Breast epithelium (tissue), 4 donors: ENCODE measurements around the gene MSRB1. TPM values are rescaled to one million over a fixed set of nuclear protein-coding genes. Genes with fewer than 3 reads are reported as not detected.
A peak's percentile ranks its signal among the peaks of the same experiment; 100 is the strongest.

Experiments used
- DNase-seq, 2 donors: peaks; one replicate each; pipeline ENCODE4 v3.0.0-alpha.2; 2019; ENCODE audit warnings: low spot score in 2 of 2
- H3K27ac ChIP-seq, 2 donors: fragments of 200-600 bp; sonication (generic) in 1 of 2; one replicate each; pipeline ENCODE4 v1.5.1; 2016 to 2019; ENCODE audit warnings: mild to moderate bottlenecking in 1 of 2
- H3K27me3 ChIP-seq, 2 donors: fragments of 200-600 bp; sonication (generic) in 1 of 2; one replicate each; pipeline versions ENCODE4 v1.5.1 to v1.6.0; 2017 to 2019; ENCODE audit warnings: control low read depth in 1 of 2, mild to moderate bottlenecking in 1 of 2
- H3K36me3 ChIP-seq: fragments of 200-600 bp; one replicate; pipeline ENCODE4 v1.5.1; 2019
- H3K4me1 ChIP-seq, 2 donors: fragments of 200-600 bp; sonication (generic); one replicate each; pipeline ENCODE4 v1.5.1; 2016 to 2019; ENCODE audit warnings: control low read depth in 1 of 2
- H3K4me3 ChIP-seq, 3 donors: fragments of 200-600 bp; sonication (generic); 1 replicate in 2 of 3; 2 replicates in 1 of 3; pipeline ENCODE4 v1.5.1; 2016 to 2019; ENCODE audit warnings: mild to moderate bottlenecking in 3 of 3, moderate library complexity in 2 of 3
- H3K9me3 ChIP-seq, 2 donors: fragments of 200-600 bp; sonication (generic) in 1 of 2; one replicate each; pipeline ENCODE4 v1.5.1; 2016 to 2019; ENCODE audit warnings: control low read depth in 1 of 2
- POLR2A ChIP-seq: fragments of 450-650 bp; IDR thresholded peaks from one replicate; pipeline ENCODE4 v1.6.1; 2016; ENCODE audit warnings: antibody characterized with exemption, mild to moderate bottlenecking, moderate library complexity
- POLR2AphosphoS5 ChIP-seq, 3 donors: sonication (generic); formaldehyde crosslinking; IDR thresholded peaks; one replicate each; pipeline ENCODE4 v1.6.1; 2017; ENCODE audit warnings: antibody characterized with exemption in 3 of 3
- intact Hi-C: fragments of 100-400 bp; cut with DNase I; formaldehyde crosslinking; loops from one replicate; pipeline ENCODE4 v1.15.1; 2023; ENCODE audit warnings: low total_unique reads
- total RNA-seq, 3 donors: library from RNA; depleted of rRNA; stranded (reverse); fragments of >200 nt; gene quantifications; one replicate each; pipeline ENCODE4 v1.1.0, GENCODE V29; 2016
- TF ChIP-seq, protein P1 (sequence below), 3 donors: fragments of 450-650 bp; IDR thresholded peaks; one replicate each; pipeline ENCODE4 v1.5.1; 2016 to 2017; ENCODE audit warnings: antibody characterized with exemption in 3 of 3, mild to moderate bottlenecking in 3 of 3, moderate library complexity in 3 of 3

MSRB1 gene
- total RNA-seq, 3 donors from 2014 or later = 12.1 to 17.4 (median 17.0) TPM

DNA sequence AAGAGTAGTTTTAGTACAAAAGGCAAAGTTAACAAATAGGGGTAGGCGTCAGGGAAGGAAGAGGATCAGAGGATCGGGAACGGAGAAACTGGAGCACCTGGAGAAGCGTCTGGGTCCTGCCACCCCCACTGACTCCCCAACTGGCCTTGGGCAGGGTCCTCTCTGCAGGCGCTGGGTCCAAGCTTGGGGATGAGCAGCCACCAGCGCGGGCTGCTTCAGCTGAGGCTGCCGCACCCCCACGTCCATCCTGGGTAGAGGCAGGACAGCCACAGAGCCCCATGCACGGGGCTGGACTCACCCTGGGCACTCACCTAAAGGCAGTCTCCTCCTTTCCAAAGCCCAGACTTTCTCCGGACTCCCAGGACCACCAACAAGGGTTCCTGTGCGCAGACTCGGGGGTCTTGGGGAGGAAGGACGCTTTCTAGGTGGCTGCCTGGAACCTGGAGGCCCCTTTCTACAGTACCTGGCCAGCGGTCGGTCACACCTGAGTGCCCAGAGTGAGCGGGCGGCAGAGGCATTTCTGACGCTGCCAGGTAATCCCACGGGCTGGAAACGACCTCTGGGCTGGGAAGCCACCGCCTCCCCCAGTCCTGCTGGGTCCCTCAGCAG is 25.8 kb downstream of the MSRB1 start:
- H3K27ac ChIP-seq = no peak overlapping the region
- no peak for DNase-seq
- H3K4me3 ChIP-seq = peak overlapping the region in 2 of 3 donors; percentile 15 to 51
- peaks cover 0 to 71% of the 10 kb centered on the region in 2 donors for H3K27me3 ChIP-seq
- H3K9me3 ChIP-seq = no peaks in the 10 kb centered on the region
- no peaks in the 10 kb centered on the region for H3K36me3 ChIP-seq
- H3K4me1 ChIP-seq = no peaks in the 10 kb centered on the region
- TF ChIP-seq POLR2AphosphoS5 (IDR thresholded peaks at IDR 0.05) (no peak), POLR2A (no peak)
- TF ChIP-seq, protein P1, sequence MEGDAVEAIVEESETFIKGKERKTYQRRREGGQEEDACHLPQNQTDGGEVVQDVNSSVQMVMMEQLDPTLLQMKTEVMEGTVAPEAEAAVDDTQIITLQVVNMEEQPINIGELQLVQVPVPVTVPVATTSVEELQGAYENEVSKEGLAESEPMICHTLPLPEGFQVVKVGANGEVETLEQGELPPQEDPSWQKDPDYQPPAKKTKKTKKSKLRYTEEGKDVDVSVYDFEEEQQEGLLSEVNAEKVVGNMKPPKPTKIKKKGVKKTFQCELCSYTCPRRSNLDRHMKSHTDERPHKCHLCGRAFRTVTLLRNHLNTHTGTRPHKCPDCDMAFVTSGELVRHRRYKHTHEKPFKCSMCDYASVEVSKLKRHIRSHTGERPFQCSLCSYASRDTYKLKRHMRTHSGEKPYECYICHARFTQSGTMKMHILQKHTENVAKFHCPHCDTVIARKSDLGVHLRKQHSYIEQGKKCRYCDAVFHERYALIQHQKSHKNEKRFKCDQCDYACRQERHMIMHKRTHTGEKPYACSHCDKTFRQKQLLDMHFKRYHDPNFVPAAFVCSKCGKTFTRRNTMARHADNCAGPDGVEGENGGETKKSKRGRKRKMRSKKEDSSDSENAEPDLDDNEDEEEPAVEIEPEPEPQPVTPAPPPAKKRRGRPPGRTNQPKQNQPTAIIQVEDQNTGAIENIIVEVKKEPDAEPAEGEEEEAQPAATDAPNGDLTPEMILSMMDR (IDR thresholded peaks at IDR 0.05) = no peak
- intact Hi-C loops = no loop called here

DNA sequence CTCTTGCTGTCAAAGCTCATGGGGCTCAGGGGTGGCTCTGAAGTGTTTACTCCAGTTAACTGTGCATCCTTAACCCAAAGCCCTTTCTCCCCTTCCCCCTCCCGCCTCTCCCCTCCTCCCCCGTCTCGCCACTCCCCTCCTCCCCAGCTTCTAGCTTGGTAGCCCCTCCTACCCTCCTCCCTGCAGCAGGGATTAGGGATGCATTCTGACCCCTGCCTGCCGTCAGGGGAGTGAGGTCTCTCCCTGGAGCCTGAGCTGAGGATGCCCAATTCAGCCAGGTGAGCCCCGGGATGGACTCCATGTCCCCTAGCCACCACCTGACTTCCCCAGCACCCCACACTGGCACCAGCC is 26.4 kb downstream of the MSRB1 start:
- Histone ChIP-seq H3K36me3 (no peaks in the 10 kb centered on the region), H3K4me1 (no peaks in the 10 kb centered on the region), H3K27ac (no peak overlapping the region), H3K4me3 (no peak overlapping the region), H3K27me3 (peaks cover 0 to 66% of the 10 kb centered on the region in 2 donors), H3K9me3 (no peaks in the 10 kb centered on the region)
- TF ChIP-seq, protein P1 (IDR thresholded peaks at IDR 0.05) = no peak
- TF ChIP-seq POLR2A = no peak
- no peak for TF ChIP-seq POLR2AphosphoS5 (IDR thresholded peaks at IDR 0.05)
- no peak for DNase-seq
- intact Hi-C loops = no loop called here

DNA sequence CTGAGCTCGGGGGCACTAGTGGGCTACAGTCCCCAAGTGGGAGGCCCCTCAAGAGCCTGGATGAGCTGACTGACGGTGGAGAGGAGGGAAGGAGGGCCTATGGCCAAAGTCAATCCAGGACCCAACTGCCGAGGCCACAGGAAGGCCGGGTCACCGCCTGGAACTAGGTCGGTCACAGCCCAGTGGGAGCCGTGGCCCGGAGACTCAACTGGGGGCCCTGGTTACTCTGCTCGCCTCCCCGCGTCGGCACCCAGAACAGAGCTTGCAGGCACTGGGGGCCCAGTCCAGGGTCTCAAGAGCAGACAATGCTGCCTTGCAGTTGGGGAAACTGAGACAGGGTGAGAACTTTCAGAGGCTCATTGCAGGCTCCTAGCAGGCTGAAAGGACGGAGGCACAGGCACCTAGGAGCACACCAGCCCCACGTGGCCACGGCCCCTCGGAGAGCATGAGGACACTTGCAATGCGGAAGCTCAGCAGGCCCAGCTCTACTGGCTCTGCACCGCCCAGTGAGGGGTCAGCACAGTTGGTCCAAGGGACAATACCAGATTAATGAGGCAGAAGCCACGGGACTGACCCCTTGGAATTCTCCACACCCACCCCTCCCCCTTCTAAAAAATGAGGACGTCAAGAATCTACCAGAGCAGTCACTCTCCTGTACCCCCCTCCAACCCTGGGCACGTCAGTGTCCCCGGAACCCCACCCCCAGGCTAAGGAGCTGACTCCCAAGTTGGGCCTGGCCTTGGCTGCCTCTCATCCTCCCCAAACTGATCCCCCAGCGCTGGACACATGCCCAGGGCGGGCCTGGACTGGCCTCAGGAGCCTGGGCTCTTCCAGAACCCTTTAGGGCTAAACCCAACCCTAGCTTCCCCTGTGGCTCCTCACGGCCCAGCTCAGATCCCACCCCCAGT is 27.0 kb downstream of the MSRB1 start:
- Histone ChIP-seq H3K4me3 (no peak overlapping the region), H3K27me3 (peaks cover 0 to 60% of the 10 kb centered on the region in 2 donors), H3K9me3 (no peaks in the 10 kb centered on the region), H3K4me1 (no peaks in the 10 kb centered on the region), H3K36me3 (no peaks in the 10 kb centered on the region), H3K27ac (no peak overlapping the region)
- DNase-seq = no peak
- no peak for TF ChIP-seq POLR2A
- no peak for TF ChIP-seq POLR2AphosphoS5 (IDR thresholded peaks at IDR 0.05)
- TF ChIP-seq, protein P1 (IDR thresholded peaks at IDR 0.05) = no peak
- intact Hi-C loops = no loop called here

GRCh38 chr16:1914988-1915387 is 28.0 kb downstream of the MSRB1 start:
- H3K36me3 ChIP-seq = no peaks in the 10 kb centered on the region
- intact Hi-C loops = no loop called here

More at GRCh38 chr16:1914988-1915387, 28.0 kb downstream of the MSRB1 start:
- H3K4me1 ChIP-seq = no peaks in the 10 kb centered on the region
- peaks cover 0 to 52% of the 10 kb centered on the region in 2 donors for H3K27me3 ChIP-seq
- H3K9me3 ChIP-seq = no peaks in the 10 kb centered on the region
- DNase-seq = no peak
- TF ChIP-seq POLR2A (no peak), POLR2AphosphoS5 (IDR thresholded peaks at IDR 0.05) (no peak)
- TF ChIP-seq, protein P1 (IDR thresholded peaks at IDR 0.05) = no peak
- no peak overlapping the region for H3K27ac ChIP-seq
- no peak overlapping the region for H3K4me3 ChIP-seq
